SKM-1 treated with dmso at 0.1 percent for 144 hours (cell line): ENCODE measurements around the gene EXOC4.

ENCODE experiments used
- DNase-seq: peaks from one replicate; lab custom pipeline; 2025; ENCODE audit not compliant: unreplicated experiment; lab: John Stamatoyannopoulos, UW

The EXOC4 gene

DNA sequence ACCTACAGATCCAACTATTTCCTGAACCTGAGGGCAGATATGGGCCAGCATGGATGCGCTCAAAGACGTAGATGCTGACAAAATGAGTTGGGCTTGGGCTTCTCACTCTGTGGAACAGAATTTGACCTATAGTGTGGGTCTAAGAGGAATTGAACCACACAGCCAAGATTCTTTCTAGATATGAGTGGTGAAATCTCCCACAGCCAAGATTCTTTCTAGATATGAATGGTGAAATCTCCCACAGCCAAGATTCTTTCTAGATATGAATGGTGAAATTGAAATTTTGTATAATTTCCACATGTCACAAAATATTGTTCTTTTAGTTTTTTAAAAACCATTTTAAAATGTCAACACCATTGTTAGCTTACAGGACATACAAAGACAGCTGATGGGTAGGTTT lies 658.8 kb downstream of the EXOC4 start:
- DNase-seq = no peak

DNA sequence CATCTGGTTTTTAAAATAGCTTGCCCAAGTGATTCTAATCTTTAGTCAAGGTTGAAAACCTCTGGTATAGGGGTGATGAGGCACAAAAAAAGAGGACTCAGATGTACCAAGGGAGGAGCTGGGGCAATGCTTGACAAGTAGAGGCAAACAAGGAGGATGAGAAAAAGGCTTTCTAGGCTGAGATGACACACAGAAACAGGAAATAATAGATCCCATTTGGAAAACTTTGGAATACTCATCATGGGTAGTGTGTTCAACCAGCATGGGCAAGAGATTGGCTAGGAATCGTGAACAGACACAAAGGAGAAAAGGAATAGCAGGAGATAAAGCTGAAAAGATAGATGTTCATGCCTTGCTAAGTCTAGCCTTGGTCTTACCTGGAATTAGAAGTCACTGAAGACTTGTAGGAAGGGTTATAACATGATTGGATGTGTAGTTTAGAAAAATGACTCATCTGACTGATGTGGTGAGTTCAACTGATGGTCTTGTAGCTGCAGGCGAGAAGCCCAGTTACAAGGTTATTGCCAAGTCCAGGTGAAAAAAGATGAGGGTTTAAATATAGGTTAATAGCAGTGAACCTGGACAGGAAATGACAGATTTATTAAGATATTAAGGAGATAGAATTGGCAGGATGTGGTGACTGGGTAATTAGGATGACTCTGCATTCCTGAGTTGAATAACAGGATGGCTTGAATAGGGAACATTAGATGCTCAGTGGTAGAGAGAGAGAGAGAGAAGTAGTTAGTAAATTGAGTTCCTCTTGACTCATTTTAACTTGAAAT lies 660.2 kb downstream of the EXOC4 start:
- no peak for DNase-seq

GRCh38 chr7:133916621-133917020 lies 663.7 kb downstream of the EXOC4 start:
- DNase-seq = no peak

- no peak for DNase-seq
Measured at GRCh38 chr7:133919810-133920209, 666.9 kb downstream of the EXOC4 start.

GRCh38 chr7:133921635-133922182 lies 668.8 kb downstream of the EXOC4 start:
- no peak for DNase-seq

DNA sequence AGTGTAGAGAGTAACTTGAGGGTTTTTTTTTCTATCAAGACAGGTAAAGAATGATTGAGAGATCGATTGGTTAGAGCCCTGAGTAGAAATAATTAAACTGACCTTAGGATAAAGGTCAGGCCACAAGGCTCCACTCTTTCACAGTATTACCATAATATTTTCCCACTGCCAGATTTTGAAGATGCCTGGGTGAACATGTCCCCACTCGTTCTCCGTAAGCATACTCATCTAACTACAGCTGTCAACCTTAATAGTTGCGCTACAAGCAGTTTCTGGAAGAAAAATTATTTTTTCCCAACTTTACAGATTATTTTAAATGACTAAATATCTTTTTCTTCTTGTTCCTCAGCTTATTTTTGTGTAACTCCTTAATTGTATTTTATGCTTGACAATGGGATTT lies 671.1 kb downstream of the EXOC4 start:
- no peak for DNase-seq

DNA sequence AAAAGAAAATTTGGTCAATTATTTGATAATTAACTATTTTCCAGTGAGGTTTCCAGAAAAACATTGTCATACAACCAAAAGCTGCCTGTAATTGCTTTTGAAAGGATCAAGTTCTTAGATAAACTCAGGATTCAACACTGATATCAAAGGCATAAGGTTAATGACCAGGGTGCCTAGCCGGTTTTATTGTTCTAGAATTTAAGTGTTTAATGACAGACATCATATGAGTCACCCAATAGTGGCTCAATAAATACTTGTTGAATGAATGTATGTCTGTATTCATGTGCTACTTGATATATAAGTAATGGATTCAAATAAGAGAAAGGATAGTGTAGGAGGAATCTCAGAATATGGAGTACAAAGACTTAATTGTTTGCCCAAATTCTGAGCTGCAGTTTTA lies 678.2 kb downstream of the EXOC4 start:
- DNase-seq = no peak

- no peak for DNase-seq
Measured at GRCh38 chr7:133932591-133932990, 679.7 kb downstream of the EXOC4 start.

GRCh38 chr7:133934262-133934976 lies 681.5 kb downstream of the EXOC4 start:
- no peak for DNase-seq

- DNase-seq = no peak
Measured at GRCh38 chr7:133934977-133935330, 682.1 kb downstream of the EXOC4 start.

DNA sequence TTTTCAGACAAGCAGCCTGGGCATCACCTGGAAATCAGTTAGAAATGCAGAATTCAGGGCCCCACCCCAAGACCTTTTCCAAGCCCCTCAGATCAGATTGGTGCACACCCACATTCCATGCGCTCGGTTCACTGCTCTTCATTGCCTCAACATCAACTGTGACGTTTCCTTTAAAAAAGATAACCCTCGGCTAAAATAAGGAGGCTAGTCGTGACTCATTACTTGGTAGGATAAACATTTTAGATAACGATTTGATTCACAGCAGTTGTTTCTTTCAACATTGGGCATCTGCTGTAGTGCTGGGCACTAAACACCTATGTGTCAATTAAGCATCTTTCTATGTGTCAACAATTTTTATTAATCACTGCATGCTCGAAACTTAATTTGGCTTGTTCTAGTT lies 683.2 kb downstream of the EXOC4 start:
- DNase-seq = no peak

- DNase-seq = no peak
Measured at GRCh38 chr7:133937786-133938185, 684.9 kb downstream of the EXOC4 start.

DNA sequence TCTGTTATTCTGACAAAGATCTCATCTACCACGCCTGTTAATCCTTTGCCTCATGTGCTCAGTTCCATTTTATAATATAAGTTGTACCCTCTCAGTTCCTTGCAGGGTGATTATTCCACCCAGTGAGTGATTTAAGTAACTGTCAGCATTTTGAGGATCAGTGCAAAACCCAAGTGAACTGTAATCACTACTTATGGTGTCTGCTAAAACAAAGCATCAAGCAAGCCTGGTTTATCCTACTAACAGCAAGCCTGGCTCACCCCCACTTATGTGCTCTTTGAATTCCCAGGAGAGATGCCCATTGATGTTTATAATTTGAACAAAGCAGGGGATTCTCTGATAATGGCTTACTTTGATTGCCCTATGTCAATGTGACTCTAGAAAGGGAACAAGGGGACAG lies 687.5 kb downstream of the EXOC4 start:
- no peak for DNase-seq

GRCh38 chr7:133941496-133941895 lies 688.6 kb downstream of the EXOC4 start:
- DNase-seq = no peak

GRCh38 chr7:133945497-133945896 lies 692.6 kb downstream of the EXOC4 start:
- DNase-seq = no peak

DNA sequence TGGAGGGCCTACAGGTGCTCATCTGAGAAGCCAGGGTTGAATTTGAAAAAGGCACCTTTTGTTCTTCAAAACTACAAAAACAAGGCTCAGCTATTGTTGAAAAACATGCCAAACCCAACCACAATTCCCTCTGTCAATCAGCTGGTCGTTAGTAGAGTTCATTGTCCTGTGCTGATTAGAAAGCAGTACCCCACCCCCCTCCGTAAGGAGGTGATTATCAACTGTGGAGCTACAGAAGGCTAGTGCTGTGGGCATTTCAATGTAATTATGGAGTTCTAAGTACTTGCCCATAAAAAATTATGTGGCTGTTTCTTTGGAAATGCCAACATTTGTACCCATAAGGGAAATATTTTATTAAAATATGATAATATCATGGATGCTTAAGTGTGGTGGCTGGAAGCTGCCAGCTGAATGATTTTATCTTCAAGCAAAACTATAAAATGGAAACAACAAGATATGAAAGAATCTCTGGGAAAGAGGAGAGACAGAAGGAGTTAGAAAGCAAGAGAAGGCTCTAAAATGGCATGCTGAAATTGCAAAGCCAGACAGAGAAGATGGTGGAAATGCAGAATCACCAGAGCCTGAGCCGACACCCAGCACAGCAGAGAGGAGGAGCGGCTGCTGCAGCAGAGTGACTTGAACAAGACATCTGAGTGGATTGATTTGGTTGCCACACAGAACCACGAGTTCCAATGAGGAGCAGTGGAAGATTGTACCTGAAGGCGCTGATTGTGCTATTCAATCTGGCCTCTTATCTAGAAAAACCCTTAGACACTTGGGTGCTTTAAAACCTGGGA lies 694.8 kb downstream of the EXOC4 start:
- DNase-seq = no peak

DNA sequence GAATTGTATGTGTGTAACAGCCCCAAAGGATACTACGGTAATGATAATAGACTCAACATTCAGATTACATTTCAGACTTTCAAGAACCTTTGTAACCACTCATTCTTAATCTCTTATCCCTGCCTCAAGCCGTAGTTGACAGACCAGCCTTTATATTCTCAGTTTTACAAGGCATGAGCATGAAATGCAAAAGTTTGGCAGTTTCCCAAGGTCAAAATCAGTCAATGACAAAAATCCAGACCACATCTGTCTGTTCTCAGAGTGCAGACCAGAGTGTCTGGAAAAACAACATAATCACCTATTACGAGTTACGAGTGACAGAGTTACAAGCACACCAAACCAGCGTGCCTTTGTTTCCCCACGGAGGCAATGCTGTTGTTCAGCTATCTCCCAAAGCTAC lies 695.7 kb downstream of the EXOC4 start:
- no peak for DNase-seq

GRCh38 chr7:133950855-133951254 lies 698.0 kb downstream of the EXOC4 start:
- no peak for DNase-seq

- DNase-seq = no peak
Measured at GRCh38 chr7:133955208-133955607, 702.3 kb downstream of the EXOC4 start.

- DNase-seq = no peak
Measured at GRCh38 chr7:133957845-133958244, 705.0 kb downstream of the EXOC4 start.

GRCh38 chr7:133958822-133959221 lies 705.9 kb downstream of the EXOC4 start:
- no peak for DNase-seq

DNA sequence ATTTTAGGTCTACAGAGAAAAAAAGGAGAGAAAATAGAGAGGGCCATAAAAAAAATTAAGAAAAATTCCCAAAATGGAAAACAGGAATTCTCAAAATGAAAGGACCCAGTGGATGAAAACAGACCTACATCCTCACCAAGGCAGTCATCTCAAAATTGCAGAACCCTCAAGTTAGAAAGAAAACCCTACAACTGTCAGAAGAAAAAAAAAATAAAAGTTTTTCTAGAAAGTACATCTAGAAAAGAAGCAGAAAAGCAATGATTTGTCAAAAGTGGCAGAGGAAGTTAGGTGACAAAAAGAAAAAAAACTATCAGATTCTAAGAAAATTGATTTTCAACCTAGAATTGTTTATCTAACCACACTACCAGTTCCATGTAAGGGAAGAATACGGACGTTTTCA lies 706.6 kb downstream of the EXOC4 start:
- DNase-seq = no peak
